NCI-H345 treated with DMSO at 0.1 percent for 48 hours (cell line): ENCODE measurements around the gene SOBP.
"Not testable (repeated sequence)": the region's sequence is repeated elsewhere in the genome, so short reads cannot be mapped to it uniquely, and the experiment has no call there.

ENCODE experiments used
- DNase-seq: peaks from one replicate; lab custom pipeline; 2025; ENCODE audit not compliant: unreplicated experiment; lab: John Stamatoyannopoulos, UW

The SOBP gene, protein sequence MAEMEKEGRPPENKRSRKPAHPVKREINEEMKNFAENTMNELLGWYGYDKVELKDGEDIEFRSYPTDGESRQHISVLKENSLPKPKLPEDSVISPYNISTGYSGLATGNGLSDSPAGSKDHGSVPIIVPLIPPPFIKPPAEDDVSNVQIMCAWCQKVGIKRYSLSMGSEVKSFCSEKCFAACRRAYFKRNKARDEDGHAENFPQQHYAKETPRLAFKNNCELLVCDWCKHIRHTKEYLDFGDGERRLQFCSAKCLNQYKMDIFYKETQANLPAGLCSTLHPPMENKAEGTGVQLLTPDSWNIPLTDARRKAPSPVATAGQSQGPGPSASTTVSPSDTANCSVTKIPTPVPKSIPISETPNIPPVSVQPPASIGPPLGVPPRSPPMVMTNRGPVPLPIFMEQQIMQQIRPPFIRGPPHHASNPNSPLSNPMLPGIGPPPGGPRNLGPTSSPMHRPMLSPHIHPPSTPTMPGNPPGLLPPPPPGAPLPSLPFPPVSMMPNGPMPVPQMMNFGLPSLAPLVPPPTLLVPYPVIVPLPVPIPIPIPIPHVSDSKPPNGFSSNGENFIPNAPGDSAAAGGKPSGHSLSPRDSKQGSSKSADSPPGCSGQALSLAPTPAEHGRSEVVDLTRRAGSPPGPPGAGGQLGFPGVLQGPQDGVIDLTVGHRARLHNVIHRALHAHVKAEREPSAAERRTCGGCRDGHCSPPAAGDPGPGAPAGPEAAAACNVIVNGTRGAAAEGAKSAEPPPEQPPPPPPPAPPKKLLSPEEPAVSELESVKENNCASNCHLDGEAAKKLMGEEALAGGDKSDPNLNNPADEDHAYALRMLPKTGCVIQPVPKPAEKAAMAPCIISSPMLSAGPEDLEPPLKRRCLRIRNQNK

DNA sequence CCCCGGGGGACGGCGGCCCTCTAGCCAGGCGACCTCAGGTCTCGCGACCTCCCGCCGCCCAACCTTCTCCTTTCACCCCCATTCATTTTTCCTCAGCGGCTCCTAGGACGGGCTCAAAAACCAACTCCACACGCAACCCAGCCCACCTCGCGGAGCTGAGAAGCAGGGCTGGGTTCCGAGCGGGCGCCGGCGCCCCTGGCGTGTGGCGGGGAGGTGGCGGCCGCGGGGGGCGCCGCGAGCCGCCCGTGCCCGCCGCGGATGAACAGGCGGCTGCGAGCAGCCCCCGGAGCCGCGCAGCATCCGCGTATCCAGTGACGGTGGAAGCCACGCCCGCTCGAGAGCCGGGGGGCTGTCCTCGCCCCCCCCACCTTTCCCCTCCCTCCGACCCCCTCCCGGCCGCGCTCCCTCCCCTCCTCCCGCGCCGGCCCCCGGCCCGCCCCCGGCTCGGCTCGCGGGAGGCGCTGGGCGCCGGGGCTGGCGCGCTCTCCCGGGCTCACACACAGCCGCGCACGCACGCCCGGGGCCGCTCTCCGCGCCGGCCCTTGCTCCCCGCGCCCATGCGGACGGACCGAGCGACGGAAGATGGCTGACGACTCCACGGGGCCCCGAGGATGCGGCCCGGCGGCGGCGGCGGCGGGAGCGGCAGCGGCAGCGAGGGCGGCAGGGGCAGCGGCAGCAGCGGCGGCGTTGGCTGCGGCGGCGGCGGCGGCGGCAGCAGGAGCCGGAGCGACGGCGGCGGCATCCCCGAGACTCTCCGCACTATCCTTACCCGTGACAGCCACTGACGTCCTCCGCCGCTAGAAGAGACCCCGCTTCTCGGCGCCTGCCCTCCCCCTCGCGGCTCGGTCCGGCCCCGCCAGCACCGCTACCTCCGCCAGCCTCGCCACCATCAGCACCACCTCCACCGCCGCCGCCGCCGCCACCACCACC lies at the start of gene SOBP:
Gene SOBP (plus strand): TSS at position 482 of the 930 bp plus-strand sequence. CDS start 500 bp downstream, outside the sequence.
- peak; percentile 48 for DNase-seq

DNA sequence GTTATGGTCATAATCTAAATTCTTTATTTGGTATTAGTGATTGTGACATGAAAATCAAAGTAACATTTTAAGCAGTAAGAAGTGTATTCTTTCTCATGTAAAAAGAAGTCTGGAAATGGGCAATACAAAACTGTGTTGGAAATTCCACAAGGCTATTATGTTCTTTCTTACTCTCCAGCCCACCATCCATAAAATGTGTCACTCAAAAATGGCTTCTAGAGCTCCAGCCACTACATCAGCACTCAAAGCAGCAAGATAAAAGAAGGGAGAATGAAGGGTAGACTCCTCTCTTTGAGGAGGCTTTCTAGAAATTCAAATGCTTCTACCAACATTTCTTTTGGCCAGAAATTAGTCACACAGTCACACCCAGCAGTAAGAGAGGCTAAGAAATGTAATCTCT lies 49.0 kb upstream of the SOBP start:
- DNase-seq, result no peak

DNA sequence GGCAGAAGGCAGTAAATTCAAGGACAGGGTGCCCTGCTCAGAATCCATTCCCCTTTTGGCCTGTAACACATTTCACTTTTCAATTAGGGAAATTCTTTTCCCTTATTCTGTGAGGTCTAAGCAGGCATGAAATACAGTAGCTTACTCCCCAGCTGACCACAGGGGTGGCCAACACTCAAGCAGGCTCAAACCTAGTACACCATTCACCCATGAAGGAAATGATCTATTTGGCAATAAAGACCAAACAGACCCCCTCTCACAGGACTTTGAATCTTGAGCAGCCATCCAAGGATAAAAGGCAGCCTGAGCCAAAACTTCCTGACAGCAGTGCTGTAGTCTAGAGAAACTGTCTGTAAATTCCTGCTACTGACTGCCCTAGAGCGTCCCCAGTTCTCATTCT lies 48.2 kb upstream of the SOBP start:
- no peak for DNase-seq

DNA sequence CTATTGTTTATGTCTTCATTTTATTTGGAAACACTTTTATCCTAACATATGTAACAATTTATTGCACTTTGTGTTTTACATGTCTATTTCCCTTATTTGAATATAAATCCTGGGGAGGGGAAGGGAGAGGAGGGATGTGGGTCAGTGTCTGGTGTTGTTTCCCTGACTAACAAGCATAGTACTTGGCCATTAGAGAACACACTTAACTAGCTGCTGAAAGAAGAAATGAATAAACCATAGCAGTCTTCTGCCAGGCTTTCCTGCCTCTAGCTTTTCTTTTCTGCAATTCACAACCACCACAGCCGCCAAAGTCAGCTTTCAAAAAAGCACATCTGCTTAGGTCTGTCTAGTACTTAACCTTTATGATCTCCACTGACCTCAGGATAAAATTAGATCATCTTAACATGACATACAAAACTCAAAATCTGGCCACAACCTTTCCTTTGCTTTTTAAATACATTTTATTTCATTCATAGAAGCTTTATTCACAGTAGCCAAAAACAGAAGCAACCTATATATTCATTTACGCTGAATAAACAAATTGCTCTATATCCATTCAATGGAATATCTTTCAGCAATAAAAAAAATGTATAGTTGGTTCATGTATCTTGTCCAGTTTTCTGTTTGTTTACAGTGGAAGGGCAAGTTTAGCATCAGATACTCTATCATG lies 46.8 kb upstream of the SOBP start:
- DNase-seq, result no peak

DNA sequence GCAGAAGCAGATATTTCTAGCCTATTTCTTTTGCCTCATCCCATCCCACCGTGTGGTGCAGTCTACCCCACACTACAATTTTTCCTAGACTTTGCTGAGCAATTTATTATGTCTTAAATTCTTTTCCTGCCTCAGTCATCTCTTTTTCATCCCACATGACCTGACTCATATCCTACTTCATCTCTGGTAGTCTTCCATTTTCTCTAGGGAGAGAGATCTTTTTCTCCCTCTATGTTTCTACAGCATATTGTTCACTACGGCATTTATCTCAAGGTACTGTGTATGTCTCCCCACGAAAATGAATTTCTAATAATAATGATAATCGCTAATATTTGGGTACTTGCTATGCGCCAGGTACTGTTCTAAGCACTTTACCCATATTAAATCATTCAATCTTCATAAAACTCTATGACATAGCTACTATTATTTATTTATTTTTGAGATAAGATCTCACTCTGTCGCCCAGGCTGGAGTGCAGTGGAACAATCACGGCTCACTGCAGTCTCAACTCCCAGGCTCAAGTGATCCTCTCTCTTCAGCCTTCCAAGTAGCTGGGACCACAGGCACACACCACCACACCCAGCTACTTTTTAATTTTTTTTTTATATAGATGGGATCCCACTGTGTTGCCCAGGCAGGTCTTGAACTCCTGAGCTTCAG lies 46.2 kb upstream of the SOBP start:
- DNase-seq, result no peak

DNA sequence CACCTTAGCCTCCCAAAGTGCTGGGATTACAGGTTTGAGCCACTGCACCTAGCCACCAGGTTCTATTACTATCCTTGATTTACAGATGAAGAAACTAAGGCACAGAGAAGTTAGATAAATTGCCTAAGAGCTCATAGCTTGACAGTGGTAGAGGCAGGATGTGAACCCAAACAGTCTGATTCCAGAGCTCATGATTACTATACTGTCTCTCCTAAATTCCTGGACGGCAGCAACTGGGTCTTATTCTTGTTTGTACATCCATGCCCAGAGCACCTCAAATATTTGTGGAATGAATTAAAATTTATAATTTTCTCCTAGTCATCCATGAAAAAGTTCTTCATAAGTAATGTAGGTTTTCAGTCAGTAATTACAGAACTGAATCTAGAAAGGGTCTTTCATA lies 45.6 kb upstream of the SOBP start:
- no peak for DNase-seq

DNA sequence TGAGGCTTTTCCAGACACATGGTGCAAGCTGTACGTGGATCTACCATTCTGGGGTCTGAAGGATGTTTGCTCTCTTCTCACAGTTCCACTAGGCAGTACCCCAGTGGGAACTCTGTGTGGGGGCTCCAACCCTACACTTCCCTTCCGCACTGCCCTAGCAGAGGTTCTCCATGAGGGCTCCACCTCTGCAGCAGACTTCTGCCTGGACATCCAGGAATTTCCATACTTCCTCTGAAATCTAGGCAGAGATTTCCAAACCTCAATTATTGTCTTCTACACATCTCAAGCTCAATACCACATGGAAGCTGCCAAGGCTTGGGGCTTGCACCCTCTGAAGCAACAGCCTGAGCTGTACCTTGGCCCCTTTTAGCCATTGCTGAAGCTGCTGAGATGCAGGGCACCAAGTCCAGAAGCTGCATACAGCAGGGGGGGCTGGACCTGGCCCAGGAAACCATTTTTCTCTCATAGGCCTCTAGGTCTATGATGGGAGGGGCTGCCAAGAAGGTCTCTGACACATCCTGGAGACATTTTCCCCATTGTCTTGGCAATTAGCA lies 42.2 kb upstream of the SOBP start:
- no peak for DNase-seq

DNA sequence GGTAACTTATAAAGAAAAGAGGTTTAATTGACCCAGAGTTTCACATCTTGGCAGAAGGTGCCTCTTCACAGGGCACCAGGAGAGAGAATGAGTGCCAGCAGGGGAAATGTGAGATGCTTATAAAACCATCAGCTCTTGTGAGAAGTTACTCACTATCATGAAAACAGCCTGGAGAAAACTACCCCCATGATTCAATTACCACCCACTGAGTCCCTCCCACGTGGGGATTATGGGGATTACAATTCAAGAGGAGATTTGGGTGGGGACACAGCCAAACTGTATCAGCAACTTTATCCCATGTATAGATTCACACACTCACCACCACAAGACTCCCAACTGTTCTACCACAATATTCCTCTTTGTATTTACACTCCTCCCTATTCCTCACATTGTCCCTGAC lies 41.1 kb upstream of the SOBP start:
- no peak for DNase-seq

DNA sequence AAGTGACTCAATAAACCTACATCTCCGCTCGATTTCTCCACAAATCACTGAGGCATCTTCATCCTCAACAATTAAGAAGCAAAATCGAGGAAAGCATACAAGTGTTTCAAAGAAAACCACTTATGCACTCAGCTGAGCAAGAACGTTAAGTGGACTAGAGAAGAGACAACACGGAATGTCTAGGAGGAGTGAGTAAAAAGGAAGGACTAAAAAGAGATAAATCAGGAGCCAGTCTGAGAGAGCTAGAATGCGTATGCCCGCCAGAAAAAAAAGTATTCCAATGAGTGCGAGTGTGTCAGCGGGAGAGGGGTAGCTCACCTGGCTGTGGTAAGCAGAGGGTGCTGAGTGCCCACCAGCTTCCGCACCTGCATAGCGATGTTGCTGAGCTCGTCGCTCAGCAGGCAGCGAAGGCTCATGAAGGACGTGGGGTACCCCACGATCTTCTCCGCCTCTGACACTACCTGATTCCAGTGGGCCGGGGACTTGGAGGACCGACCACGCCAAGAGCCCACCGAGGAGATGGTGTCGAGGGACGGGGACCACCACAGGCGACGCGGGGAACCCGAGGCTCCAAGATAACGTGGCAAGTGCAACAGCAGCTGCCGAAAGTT lies 31.1 kb upstream of the SOBP start:
- no peak for DNase-seq

DNA sequence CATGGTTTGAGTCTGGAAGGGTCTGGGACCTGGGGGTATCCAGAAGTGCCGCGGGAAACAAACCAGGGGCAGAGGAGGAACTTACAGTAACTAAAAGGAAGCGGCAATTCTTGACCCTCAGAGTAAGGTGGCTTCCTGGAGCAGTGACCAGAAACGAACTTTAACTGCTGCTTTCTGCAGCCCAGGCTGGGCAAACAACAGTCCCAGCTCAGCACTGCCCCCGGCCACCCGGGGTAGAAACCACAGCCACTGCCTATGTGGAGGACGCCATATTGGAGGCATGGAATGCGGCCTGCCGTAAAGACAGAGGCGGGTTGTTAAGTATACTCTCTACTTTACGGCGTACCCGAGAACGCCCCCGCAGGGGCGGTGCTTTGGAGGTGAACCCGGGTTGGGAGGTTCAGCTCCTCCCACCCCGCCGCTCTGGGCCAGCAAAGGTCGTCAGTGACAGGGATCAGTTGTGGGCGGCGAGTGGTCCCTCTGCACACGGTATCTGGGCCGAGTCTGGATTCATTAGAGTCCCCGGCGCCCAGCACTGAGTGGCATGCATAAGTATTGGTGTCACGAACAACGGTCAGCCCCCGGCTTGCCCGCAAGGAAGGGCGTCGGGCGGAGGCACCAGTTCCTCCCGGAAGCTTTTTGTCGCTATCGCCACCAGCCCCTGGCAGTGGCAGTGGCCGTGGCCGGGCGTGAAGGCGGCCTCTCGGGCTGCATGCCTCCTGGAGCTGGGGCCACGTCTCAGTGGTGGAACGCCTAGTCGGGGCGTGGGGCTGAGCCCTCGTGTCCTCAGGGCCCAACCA lies 30.4 kb upstream of the SOBP start, which contains the start of gene PDSS2:
Gene PDSS2 (minus strand): TSS at position 282 of the 800 bp plus-strand sequence. CDS start 279 bp downstream, at position 3.
- peak; percentile 95 for DNase-seq

DNA sequence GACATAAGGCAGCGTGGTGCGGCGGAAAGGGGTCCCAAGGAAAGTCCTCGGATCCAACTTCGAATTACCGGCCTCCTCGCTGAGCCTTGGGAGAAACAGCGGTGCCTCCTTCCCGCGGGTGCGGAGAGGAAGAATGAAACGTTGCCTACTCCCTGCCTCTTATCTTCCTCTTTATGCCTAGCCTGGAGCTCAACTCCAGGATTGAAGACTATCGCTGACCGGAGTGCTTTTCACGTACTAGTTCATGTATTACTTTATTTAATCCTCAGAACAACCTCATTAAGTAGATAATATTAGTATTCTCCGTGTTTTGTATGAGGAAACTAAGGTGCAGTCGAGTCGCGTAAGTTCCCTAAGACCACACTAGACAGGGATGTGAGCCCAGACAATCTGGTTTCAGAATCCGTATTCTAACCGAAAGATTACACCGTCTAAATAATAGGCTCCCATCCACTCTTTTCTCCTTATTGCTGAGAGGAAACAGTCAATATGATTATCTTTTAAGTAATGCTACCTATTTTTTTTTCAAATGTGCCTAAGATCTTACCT lies 29.8 kb upstream of the SOBP start:
- DNase-seq, result no peak

DNA sequence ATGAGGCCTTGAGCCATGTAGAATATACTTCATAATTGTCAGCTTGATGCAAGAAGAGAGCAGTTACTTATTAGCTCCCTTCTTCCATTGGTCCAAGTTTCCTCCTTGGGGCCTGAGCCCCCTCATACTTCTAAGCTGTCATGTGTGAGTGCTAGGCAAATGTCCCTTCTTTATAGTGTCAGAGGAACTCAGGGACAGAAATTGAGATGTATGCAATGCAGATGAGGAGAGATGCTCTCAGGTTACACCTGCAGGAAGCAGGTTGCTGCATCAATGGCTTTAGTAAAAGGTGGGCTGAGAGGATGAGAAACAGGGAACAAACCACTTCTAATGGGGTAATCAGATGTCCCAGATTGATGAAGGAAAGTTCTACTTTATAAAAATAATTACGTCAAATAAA lies 23.9 kb upstream of the SOBP start:
- DNase-seq, result no peak

DNA sequence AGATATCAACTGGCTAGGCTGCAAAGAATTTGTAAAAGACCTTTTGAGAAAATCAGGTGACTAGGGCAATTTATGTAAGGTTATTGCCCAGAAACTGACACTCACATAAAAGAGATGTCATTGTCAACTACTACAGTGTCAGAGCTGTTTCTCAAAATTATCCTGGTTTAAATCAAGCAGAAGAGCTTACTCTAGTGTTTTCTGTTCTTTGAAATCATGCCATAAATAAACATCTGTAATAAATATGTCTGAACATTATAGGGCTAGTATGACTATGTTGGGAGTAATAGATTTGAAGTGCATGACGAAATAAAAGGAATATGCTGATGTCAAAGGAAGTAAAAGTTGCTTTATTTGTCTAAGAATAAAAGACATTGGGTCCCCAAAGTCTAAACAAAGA lies 19.6 kb upstream of the SOBP start:
- DNase-seq, result no peak

DNA sequence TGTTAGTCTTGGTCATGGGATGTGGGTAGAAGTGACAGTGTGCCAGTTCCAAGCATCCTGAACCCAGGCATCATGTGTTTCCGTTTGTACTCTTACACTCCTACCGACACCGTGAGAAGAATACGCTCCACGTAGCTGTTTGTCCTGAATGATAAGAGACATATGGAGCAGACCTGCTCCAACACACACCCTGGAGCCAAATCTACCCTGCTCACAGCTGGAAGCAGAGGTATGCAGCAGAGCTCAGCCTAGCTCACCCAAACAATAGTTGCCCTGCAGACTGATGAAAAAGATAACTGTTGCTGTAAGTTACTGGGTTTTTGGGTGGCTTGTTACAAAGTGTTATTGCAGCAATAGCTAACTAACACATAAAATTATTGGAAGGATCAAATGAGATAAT lies 16.3 kb upstream of the SOBP start:
- no peak for DNase-seq

DNA sequence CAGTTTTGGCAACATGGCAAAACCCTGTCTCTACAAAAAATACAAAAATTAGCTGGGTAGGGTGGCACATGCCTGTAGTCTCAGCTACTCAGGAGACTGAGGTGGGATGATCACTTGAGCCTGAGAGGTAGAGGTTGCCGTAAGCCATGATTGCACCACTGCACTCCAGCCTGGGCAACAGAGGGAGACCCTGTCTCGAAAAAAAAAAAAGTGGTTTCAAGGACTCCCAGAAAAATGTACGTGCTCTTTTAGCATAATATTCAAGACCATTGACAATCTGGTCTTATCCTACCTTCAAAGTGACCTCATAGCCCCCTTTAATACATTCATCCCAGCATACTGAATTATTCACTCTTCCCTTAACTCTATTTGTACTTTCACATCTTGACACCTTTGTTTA lies 14.6 kb upstream of the SOBP start:
- not testable (repeated sequence) for DNase-seq

DNA sequence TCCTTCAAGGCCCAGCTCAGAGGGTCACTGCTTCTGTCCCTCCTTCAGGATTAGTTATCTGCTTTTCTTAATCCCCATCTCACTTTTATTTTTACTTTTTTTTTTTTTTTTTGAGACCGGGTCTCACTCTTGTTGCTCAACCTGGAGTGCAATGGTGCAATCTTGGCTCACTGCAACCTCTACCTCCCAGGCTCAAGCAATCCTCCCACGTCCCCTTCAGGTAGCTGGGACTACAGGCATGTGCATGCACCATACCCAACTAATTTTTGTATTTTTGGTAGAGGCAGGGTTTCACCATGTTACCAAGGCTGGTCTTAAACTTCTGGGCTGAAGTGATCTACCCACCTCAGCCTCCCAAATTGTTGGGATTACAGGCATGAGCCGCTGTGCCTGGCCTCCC lies 14.1 kb upstream of the SOBP start:
- DNase-seq, result not testable (repeated sequence)

DNA sequence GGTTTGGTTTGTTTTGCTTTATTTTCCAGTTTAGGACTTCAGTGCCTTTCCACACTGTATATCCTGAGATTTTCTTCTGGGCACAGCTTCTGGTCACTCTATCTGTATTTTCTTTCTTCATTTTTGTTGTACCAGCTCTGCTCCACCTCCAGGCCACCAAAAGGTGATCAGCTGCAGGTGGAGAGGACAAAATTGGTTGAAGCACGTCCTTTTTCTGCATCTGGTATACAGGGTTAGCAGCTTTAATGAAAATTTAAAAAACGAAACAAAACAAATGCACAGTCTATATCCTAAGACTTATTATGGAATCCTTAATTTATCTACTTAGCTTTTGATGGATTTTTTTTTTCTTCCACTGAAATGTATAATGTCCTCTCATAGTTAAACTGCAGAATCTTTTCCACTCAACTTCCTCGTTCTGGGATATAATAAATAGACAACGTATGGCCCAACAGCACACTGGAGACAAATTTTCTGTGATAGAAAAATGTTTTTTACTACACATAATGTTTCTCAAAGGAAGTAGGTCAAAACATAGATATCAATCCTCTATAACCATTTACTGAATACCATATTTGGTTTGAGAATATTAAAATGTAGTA lies 10.7 kb upstream of the SOBP start:
- no peak for DNase-seq

DNA sequence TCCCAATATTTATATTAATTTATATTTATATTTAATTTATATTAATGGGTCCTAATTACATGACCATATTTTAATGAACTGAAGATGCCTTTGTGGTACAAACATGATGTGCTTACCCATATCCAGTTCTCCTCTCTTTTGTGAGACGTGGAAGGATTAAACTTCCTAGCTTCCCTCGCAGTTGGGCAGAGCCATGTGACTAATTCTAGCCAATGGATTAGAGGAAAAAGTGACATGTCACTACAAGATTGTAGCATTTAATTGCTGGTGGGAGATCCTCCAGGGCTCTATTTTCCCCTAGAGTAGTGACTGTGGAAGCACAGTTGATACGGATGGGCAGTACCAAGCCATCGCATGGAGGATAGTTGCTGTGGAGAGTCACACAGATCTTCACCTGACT lies 4.8 kb upstream of the SOBP start:
- no peak for DNase-seq
